ENCODE data around the gene EHD4.

Gene EHD4

GRCh38 chr15:41954036-41954435 is 18.3 kb downstream of the EHD4 start:
- no peak overlapping the region for H3K4me3 ChIP-seq (ENCODE audit: low read depth, low read length)
- ChIA-PET POLR2A (no interaction called here), CTCF (interaction anchor here (0.6 to 1.0 kb wide), 2 partner anchors 13 to 185 kb away, joined by 3 to 4 read pairs; no protein-coding TSS in a partner anchor)
- no peak for DNase-seq (ENCODE audit: low read depth, low spot score)
- TF ChIP-seq CTCF (IDR thresholded peaks at IDR 0.05; ENCODE audit: insufficient read depth, low read length, missing control alignments): no peak

GRCh38 chr15:41952013-41952563 is 20.3 kb downstream of the EHD4 start:
- POLR2A ChIA-PET: interaction anchor here (0.6 kb wide), 1 partner anchor 256 kb away, joined by 4 read pairs; no protein-coding TSS in a partner anchor

DNA sequence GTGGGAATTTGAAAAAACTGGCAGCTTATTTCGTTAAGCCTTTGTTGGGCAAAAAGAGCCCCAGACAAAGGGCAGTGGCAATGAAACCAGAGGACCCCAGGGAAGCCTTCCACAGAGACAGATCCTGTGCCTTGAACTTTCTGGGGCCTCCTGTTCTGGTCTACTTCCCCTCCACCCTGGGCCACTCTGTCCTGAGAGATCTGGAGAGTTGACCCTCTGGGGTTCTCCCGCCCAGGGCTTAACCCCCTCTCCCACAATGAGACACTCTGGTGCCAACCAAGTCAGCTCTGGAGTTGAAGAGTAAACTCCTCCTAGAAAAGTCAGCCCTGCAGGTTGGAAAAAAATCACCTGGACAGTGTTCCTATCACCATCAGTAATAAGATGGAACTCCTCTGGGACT is 20.8 kb downstream of the EHD4 start:
- no peak for TF ChIP-seq CTCF (IDR thresholded peaks at IDR 0.05; ENCODE audit: insufficient read depth, low read length, missing control alignments)
- no peak overlapping the region for H3K4me3 ChIP-seq (ENCODE audit: low read depth, low read length)
- ChIA-PET CTCF (interaction anchor here (0.8 to 1.7 kb wide), 2 partner anchors 8 to 21 kb away, joined by 3 to 5 read pairs; no protein-coding TSS in a partner anchor), POLR2A (no interaction called here)
- DNase-seq (ENCODE audit: low read depth, low spot score): no peak

More at GRCh38 chr15:41952013-41952563, 20.3 kb downstream of the EHD4 start:
- no peak for DNase-seq (ENCODE audit: low read depth, low spot score)
- TF ChIP-seq CTCF (IDR thresholded peaks at IDR 0.05; ENCODE audit: insufficient read depth, low read length, missing control alignments): no peak
- CTCF ChIA-PET: interaction anchor here (1.4 to 1.7 kb wide), 2 partner anchors 9 to 18 kb away, joined by 4 to 5 read pairs; no protein-coding TSS in a partner anchor
- no peak overlapping the region for H3K4me3 ChIP-seq (ENCODE audit: low read depth, low read length)

- ChIA-PET CTCF (interaction anchor here (2.5 kb wide), 1 partner anchor 46 kb away, joined by 7 read pairs; no protein-coding TSS in a partner anchor), POLR2A (no interaction called here)
- no peak for TF ChIP-seq CTCF (IDR thresholded peaks at IDR 0.05; ENCODE audit: insufficient read depth, low read length, missing control alignments)
- no peak overlapping the region for H3K4me3 ChIP-seq (ENCODE audit: low read depth, low read length)
- DNase-seq (ENCODE audit: low read depth, low spot score): no peak
Observed at GRCh38 chr15:41950489-41950888, 21.9 kb downstream of the EHD4 start.

DNA sequence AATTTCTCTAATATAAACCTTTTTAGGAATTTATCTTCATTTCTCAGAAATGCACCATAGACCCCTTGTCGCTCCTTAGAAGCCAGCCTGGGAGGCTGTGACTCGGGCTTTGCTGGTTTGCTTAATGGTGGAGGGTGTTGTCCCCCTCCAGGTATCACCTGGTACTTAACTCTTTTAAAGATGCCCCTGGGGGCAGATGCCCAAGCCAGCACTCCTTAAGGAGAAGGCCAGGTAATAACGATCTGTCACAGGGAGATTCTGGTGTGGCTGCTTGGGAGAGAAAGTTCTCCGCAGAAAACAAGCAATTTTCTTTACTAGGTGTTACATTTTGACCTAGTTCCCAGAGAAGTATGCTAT is 22.3 kb downstream of the EHD4 start:
- ChIA-PET POLR2A (no interaction called here), CTCF (interaction anchor here (2.5 kb wide), 1 partner anchor 45 kb away, joined by 7 read pairs; no protein-coding TSS in a partner anchor)
- TF ChIP-seq CTCF (IDR thresholded peaks at IDR 0.05; ENCODE audit: insufficient read depth, low read length, missing control alignments): no peak
- no peak overlapping the region for H3K4me3 ChIP-seq (ENCODE audit: low read depth, low read length)
- no peak for DNase-seq (ENCODE audit: low read depth, low spot score)

- no peak overlapping the region for H3K4me3 ChIP-seq (ENCODE audit: low read depth, low read length)
- no peak for DNase-seq (ENCODE audit: low read depth, low spot score)
- POLR2A ChIA-PET: interaction anchor here (0.6 kb wide), 1 partner anchor 14 kb away, joined by 3 read pairs; no protein-coding TSS in a partner anchor
- no peak for TF ChIP-seq CTCF (IDR thresholded peaks at IDR 0.05; ENCODE audit: insufficient read depth, low read length, missing control alignments)
- CTCF ChIA-PET: interaction anchor here (1.2 to 2.5 kb wide), 3 partner anchors 14 to 138 kb away, joined by 3 to 7 read pairs (median 5); no protein-coding TSS in a partner anchor
Observed at GRCh38 chr15:41949401-41950126, 22.8 kb downstream of the EHD4 start.
